ENCODE results near the gene SYNE2. TPM values are rescaled to one million over a fixed set of nuclear protein-coding genes. Genes with fewer than 3 reads are reported as not detected.

SYNE2 gene
- total and polyA plus RNA-seq, 2 donors (not counting 3 experiments of a cell fraction or from before 2014, with no cell fraction given) = 16.0 to 53.7 TPM

- Histone ChIP-seq H3K27me3 (ENCODE audit: control insufficient read depth in 2 of 2, insufficient read depth in 2 of 2, low read length in 2 of 2) (no peaks in the 10 kb centered on the region), H3K9me1 (replicated peaks; ENCODE audit: control insufficient read depth, extremely low read depth, insufficient read depth, low read length) (no peaks in the 10 kb centered on the region), H3K4me2 (ENCODE audit: insufficient read depth, low read length) (peak overlapping the region; percentile 58), H3K36me3 (ENCODE audit: control insufficient read depth in 2 of 2, extremely low read depth in 1 of 2, insufficient read depth in 2 of 2, low read length in 2 of 2) (no peaks in the 10 kb centered on the region), H3K4me3 (replicated peaks in 1 of 3; ENCODE audit: insufficient read depth in 1 of 3, low read depth in 1 of 3, low read length in 3 of 3) (peak overlapping the region in 2 of 3 experiments; percentile 7 to 19), H3K4me1 (ENCODE audit: control insufficient read depth, extremely low read depth, insufficient read depth, low read length) (peaks cover 2% of the 10 kb centered on the region), H3K9ac (replicated peaks; ENCODE audit: extremely low read depth, insufficient read depth, low read length) (peak overlapping the region; percentile 17), H4K20me1 (replicated peaks; ENCODE audit: control insufficient read depth, extremely low read depth, insufficient read depth, low read length) (no peaks in the 10 kb centered on the region), H2AFZ (ENCODE audit: low read depth, low read length) (peak overlapping the region; percentile 14), H3K27ac (ENCODE audit: insufficient read depth, low read depth, low read length) (no peak overlapping the region), H3K79me2 (ENCODE audit: control insufficient read depth, insufficient read depth, low read length) (no peaks in the 10 kb centered on the region), H3K9me3 (replicated peaks; ENCODE audit: control insufficient read depth, insufficient read depth, low read length) (no peaks in the 10 kb centered on the region)
- BruUV-seq (replicated peaks) = no TSS peak
- intact Hi-C loops (cut with micrococcal nuclease) = no loop called here
- FAIRE-seq = peak; percentile 44
- no peak for TF ChIP-seq FOS (IDR thresholded peaks at IDR 0.05; ENCODE audit: borderline replicate concordance, insufficient read depth, low read length)
- TF ChIP-seq EZH2 (IDR thresholded peaks at IDR 0.05; ENCODE audit: borderline replicate concordance, low read depth, low read length, severe bottlenecking) = no peak
- dilution Hi-C loops (cut with MboI; ENCODE audit: extremely low pct_ligation_motif_present, low sequenced_read_pairs) = no loop called here
- ChIA-PET POLR2A (interaction anchor here (0.5 to 0.6 kb wide), 2 partner anchors 15 to 1194 kb away, joined by 3 read pairs; partner anchors contain the start of gene MAX), CTCF (interaction anchor here (0.8 to 3.1 kb wide), 9 partner anchors 9 to 109 kb away, joined by 3 to 15 read pairs (median 3); no protein-coding TSS in a partner anchor)
- peak; percentile 63 for DNase-seq (ENCODE audit: low read depth, low spot score)
These were observed 56.0 kb downstream of the SYNE2 start for GRCh38 chr14:63908667-63909264.

DNA sequence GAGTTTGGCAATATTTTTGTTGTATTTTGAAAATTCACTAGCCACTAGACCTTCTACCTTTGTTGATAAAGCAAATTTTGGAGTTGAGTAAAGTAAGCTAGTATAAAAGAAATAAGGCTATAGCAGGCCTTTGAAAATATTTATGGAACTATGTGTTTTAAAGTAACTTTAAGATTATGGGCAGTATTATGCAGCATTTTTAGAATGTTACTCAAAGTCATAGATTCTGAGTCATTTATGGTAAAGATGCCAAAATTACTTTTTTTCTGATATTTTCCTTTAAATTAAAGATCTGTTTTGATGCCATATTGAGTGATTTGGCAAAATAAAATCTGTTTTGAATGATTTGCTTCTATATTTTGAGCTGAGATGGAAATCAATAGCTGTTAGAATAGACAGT lies 57.2 kb downstream of the SYNE2 start:
- Histone ChIP-seq H3K9ac (replicated peaks; ENCODE audit: extremely low read depth, insufficient read depth, low read length) (no peak overlapping the region), H4K20me1 (replicated peaks; ENCODE audit: control insufficient read depth, extremely low read depth, insufficient read depth, low read length) (no peaks in the 10 kb centered on the region), H3K4me2 (ENCODE audit: insufficient read depth, low read length) (no peak overlapping the region), H3K9me1 (replicated peaks; ENCODE audit: control insufficient read depth, extremely low read depth, insufficient read depth, low read length) (no peaks in the 10 kb centered on the region), H3K79me2 (ENCODE audit: control insufficient read depth, insufficient read depth, low read length) (no peaks in the 10 kb centered on the region), H3K27ac (ENCODE audit: insufficient read depth, low read depth, low read length) (no peak overlapping the region), H3K4me1 (ENCODE audit: control insufficient read depth, extremely low read depth, insufficient read depth, low read length) (peaks cover 2% of the 10 kb centered on the region), H2AFZ (ENCODE audit: low read depth, low read length) (no peak overlapping the region), H3K4me3 (replicated peaks in 1 of 3; ENCODE audit: insufficient read depth in 1 of 3, low read depth in 1 of 3, low read length in 3 of 3) (no peak overlapping the region), H3K36me3 (ENCODE audit: control insufficient read depth in 2 of 2, extremely low read depth in 1 of 2, insufficient read depth in 2 of 2, low read length in 2 of 2) (no peaks in the 10 kb centered on the region), H3K9me3 (replicated peaks; ENCODE audit: control insufficient read depth, insufficient read depth, low read length) (no peaks in the 10 kb centered on the region), H3K27me3 (ENCODE audit: control insufficient read depth in 2 of 2, insufficient read depth in 2 of 2, low read length in 2 of 2) (no peaks in the 10 kb centered on the region)
- no TSS peak for BruUV-seq (replicated peaks)
- dilution Hi-C loops (cut with MboI; ENCODE audit: extremely low pct_ligation_motif_present, low sequenced_read_pairs) (no loop called here), intact Hi-C loops (cut with micrococcal nuclease) (no loop called here)
- CTCF ChIA-PET = interaction anchor here (0.8 to 3.1 kb wide), 4 partner anchors 7 to 34 kb away, joined by 3 to 15 read pairs (median 4); no protein-coding TSS in a partner anchor
- FAIRE-seq (no peak), DNase-seq (ENCODE audit: low read depth, low spot score) (no peak)
- no peak for TF ChIP-seq GATA2 (IDR thresholded peaks at IDR 0.05; ENCODE audit: insufficient read depth, insufficient read length, low read depth, low read length)
- TF ChIP-seq POLR2A (IDR thresholded peaks at IDR 0.05; ENCODE audit: low read depth, low read length) = no peak
- TF ChIP-seq, protein P1, sequence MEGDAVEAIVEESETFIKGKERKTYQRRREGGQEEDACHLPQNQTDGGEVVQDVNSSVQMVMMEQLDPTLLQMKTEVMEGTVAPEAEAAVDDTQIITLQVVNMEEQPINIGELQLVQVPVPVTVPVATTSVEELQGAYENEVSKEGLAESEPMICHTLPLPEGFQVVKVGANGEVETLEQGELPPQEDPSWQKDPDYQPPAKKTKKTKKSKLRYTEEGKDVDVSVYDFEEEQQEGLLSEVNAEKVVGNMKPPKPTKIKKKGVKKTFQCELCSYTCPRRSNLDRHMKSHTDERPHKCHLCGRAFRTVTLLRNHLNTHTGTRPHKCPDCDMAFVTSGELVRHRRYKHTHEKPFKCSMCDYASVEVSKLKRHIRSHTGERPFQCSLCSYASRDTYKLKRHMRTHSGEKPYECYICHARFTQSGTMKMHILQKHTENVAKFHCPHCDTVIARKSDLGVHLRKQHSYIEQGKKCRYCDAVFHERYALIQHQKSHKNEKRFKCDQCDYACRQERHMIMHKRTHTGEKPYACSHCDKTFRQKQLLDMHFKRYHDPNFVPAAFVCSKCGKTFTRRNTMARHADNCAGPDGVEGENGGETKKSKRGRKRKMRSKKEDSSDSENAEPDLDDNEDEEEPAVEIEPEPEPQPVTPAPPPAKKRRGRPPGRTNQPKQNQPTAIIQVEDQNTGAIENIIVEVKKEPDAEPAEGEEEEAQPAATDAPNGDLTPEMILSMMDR (IDR thresholded peaks at IDR 0.05; ENCODE audit: extremely low read depth in 1 of 2, insufficient read depth in 1 of 2, low read depth in 1 of 2, low read length in 2 of 2) = no peak
- TF ChIP-seq, protein P2, sequence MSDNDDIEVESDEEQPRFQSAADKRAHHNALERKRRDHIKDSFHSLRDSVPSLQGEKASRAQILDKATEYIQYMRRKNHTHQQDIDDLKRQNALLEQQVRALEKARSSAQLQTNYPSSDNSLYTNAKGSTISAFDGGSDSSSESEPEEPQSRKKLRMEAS (IDR thresholded peaks at IDR 0.05; ENCODE audit: insufficient read depth, insufficient read length) = no peak
- TF ChIP-seq POLR2AphosphoS5 (IDR thresholded peaks at IDR 0.05; ENCODE audit: insufficient read depth, low read depth, low read length) = no peak
- no peak for TF ChIP-seq JUN (IDR thresholded peaks at IDR 0.05; ENCODE audit: borderline replicate concordance, insufficient read depth, insufficient read length, low read depth)
- TF ChIP-seq FOS (IDR thresholded peaks at IDR 0.05; ENCODE audit: borderline replicate concordance, insufficient read depth, low read length) = no peak
- TF ChIP-seq MYC (IDR thresholded peaks at IDR 0.05; ENCODE audit: low read depth, low read length) = no peak
- no peak for TF ChIP-seq EZH2 (IDR thresholded peaks at IDR 0.05; ENCODE audit: borderline replicate concordance, low read depth, low read length, severe bottlenecking)
- POLR2A ChIA-PET = no interaction called here

Data from endothelial cell of umbilical vein (primary cell).